HCT116 (cell line): ENCODE measurements around the gene FAM168A. TPM values are rescaled to one million over a fixed set of nuclear protein-coding genes. Genes with fewer than 3 reads are reported as not detected.

ENCODE experiments used
- ATAC-seq: fragments of 200-7000 bp; cut with Tn5 transposase; 2 replicates; pipeline ENCODE4 v1.9.1; 2020; ENCODE audit warnings: mild to moderate bottlenecking, moderate library complexity
- BruUV-seq: library from RNA; stranded (reverse); fragments of 400-500 nt; replicated peaks from 2 replicates; lab custom pipeline; 2021; lab: Mats Ljungman, UMichigan
- CTCF ChIA-PET: fragments of 300-600 bp; sonication (Branson Sonifier 250); formaldehyde crosslinking; loops from one replicate; lab custom pipeline; 2021; ENCODE audit warnings: antibody characterized with exemption; lab: Charles Lee
- POLR2A ChIA-PET: fragments of 300-600, 350-600 bp; sonication (Branson Sonifier 250); formaldehyde crosslinking; loops from one replicate; lab custom pipeline; 2021; ENCODE audit warnings: antibody characterized with exemption; lab: Charles Lee
- RAD21 ChIA-PET, 2 experiments: fragments of 300-600 bp; sonication (Branson Sonifier 250); formaldehyde crosslinking; loops; one replicate each; lab custom pipeline; 2023; ENCODE audit warnings: low total read pairs in 2 of 2; ENCODE audit not compliant: uncharacterized antibody in 2 of 2, unreplicated experiment in 2 of 2, low non-redundant PET in 1 of 2; lab: Charles Lee
- DNase-seq: peaks from one replicate; pipeline ENCODE4 v3.0.0-alpha.2; 2010; ENCODE audit warnings: low read depth, low spot score
- H2AFZ ChIP-seq: fragments of 200-600 bp; shearing (Covaris generic), sonication (generic); 2 replicates; pipeline ENCODE4 v1.6.1; 2017; ENCODE audit warnings: low read depth, mixed run types, mixed read lengths, antibody characterized with exemption, low read length; ENCODE audit not compliant: poor library complexity, severe bottlenecking
- H3K27ac ChIP-seq: 2 replicates; pipeline ENCODE4 v1.5.1; 2012; ENCODE audit warnings: low read depth, low read length
- H3K27me3 ChIP-seq: fragments of 200-600 bp; sonication (generic); 2 replicates; pipeline ENCODE4 v1.6.1; 2016; ENCODE audit warnings: mixed run types, low read length, mixed read lengths; ENCODE audit not compliant: insufficient read depth
- H3K36me3 ChIP-seq, 2 experiments: fragments of 200-500 bp in 1 of 2; fragments of 200-600 bp in 1 of 2; sonication (Bioruptor generic) in 1 of 2; sonication (generic) in 1 of 2; 2 replicates each; pipeline versions ENCODE4 v1.5.1 to v1.6.1; 2014 to 2016; ENCODE audit warnings: low read length in 2 of 2, inconsistent platforms in 1 of 2, mixed read lengths in 1 of 2, mixed run types in 1 of 2; ENCODE audit not compliant: insufficient read depth in 2 of 2, control insufficient read depth in 1 of 2
- H3K4me1 ChIP-seq, 2 experiments: fragments of 200-600 bp in 1 of 2; sonication (generic) in 1 of 2; 2 replicates each; pipeline versions ENCODE4 v1.5.1 to v1.6.1; 2012 to 2017; ENCODE audit warnings: low read length in 2 of 2, inconsistent platforms in 1 of 2, mild to moderate bottlenecking in 1 of 2, mixed read lengths in 1 of 2, mixed run types in 1 of 2, moderate library complexity in 1 of 2; ENCODE audit not compliant: insufficient read depth in 2 of 2, control insufficient read depth in 1 of 2
- H3K4me2 ChIP-seq: fragments of 200-600 bp; sonication (generic); 2 replicates; pipeline ENCODE4 v1.6.1; 2017; ENCODE audit warnings: mixed run types, low read length, mixed read lengths
- H3K4me3 ChIP-seq, 2 experiments: fragments of 200-600 bp in 1 of 2; sonication (generic) in 1 of 2; replicated peaks in 1 of 2; 2 replicates each; pipeline ENCODE4 v1.5.1; 2011 to 2016; ENCODE audit warnings: low read length in 2 of 2, control low read depth in 1 of 2, low read depth in 1 of 2, mild to moderate bottlenecking in 1 of 2, mixed read lengths in 1 of 2, mixed run types in 1 of 2
- H3K79me2 ChIP-seq: fragments of 200-600 bp; sonication (generic); 2 replicates; pipeline ENCODE4 v1.6.1; 2017; ENCODE audit warnings: mild to moderate bottlenecking, mixed run types, low read length, moderate library complexity, mixed read lengths; ENCODE audit not compliant: insufficient read depth
- H3K9ac ChIP-seq: fragments of 200-600 bp; sonication (generic); 2 replicates; pipeline ENCODE4 v1.6.1; 2016; ENCODE audit warnings: low read length, mixed read lengths
- H3K9me2 ChIP-seq: fragments of 200-600 bp; sonication (generic), shearing (Covaris generic); 2 replicates; pipeline ENCODE4 v1.6.1; 2017; ENCODE audit warnings: mixed run types, mild to moderate bottlenecking, moderate library complexity; ENCODE audit not compliant: insufficient read depth
- H3K9me3 ChIP-seq, 2 experiments: fragments of 200-500 bp in 1 of 2; fragments of 200-600 bp in 1 of 2; sonication (Bioruptor generic) in 1 of 2; sonication (generic) in 1 of 2; 2 replicates each; pipeline ENCODE4 v1.6.1; 2014 to 2017; ENCODE audit warnings: low read length in 2 of 2, mixed read lengths in 2 of 2, inconsistent platforms in 1 of 2, low read depth in 1 of 2, mild to moderate bottlenecking in 1 of 2, mixed run types in 1 of 2, moderate library complexity in 1 of 2; ENCODE audit not compliant: control insufficient read depth in 1 of 2, insufficient read depth in 1 of 2
- H4K20me1 ChIP-seq: fragments of 200-600 bp; sonication (generic), shearing (Covaris generic); 2 replicates; pipeline ENCODE4 v1.6.1; 2017; ENCODE audit warnings: mixed run types, mild to moderate bottlenecking, moderate library complexity; ENCODE audit not compliant: insufficient read depth
- CBX3 ChIP-seq: IDR thresholded peaks from 2 replicates; pipeline ENCODE4 v1.6.1; 2012; ENCODE audit warnings: low read depth
- CEBPB ChIP-seq: IDR thresholded peaks from 2 replicates; pipeline ENCODE4 v1.6.1; 2012; ENCODE audit warnings: low read depth
- EGR1 ChIP-seq: IDR thresholded peaks from 2 replicates; pipeline ENCODE4 v1.6.1; 2012; ENCODE audit warnings: low read depth
- ELF1 ChIP-seq: IDR thresholded peaks from 2 replicates; pipeline ENCODE4 v1.6.1; 2012; ENCODE audit warnings: low read depth, borderline replicate concordance
- EZH2 ChIP-seq: fragments of 200-600 bp; sonication (generic); IDR thresholded peaks from 2 replicates; pipeline ENCODE4 v1.6.1; 2017; ENCODE audit warnings: antibody characterized with exemption, mixed run types
- EZH2phosphoT487 ChIP-seq: fragments of 200-600 bp; IDR thresholded peaks from 2 replicates; pipeline ENCODE4 v1.6.1; 2018; ENCODE audit warnings: antibody characterized with exemption, borderline replicate concordance
- FOSL1 ChIP-seq: IDR thresholded peaks from 2 replicates; pipeline ENCODE4 v1.6.1; 2012; ENCODE audit warnings: low read depth
- POLR2AphosphoS5 ChIP-seq: IDR thresholded peaks from 2 replicates; pipeline ENCODE4 v1.6.1; 2011; ENCODE audit warnings: mild to moderate bottlenecking, low read depth, low read length, moderate library complexity
- SIN3A ChIP-seq: IDR thresholded peaks from 2 replicates; pipeline ENCODE4 v1.6.1; 2012; ENCODE audit warnings: low read depth
- SP1 ChIP-seq: IDR thresholded peaks from 2 replicates; pipeline ENCODE4 v1.6.1; 2012; ENCODE audit warnings: low read depth
- TCF7L2 ChIP-seq: IDR thresholded peaks from 2 replicates; pipeline ENCODE4 v1.7.0; 2011; ENCODE audit warnings: borderline replicate concordance, inconsistent platforms; ENCODE audit not compliant: insufficient read depth, insufficient read length; ENCODE audit errors: extremely low read depth
- YY1 ChIP-seq: IDR thresholded peaks from 2 replicates; pipeline ENCODE4 v1.6.1; 2011; ENCODE audit warnings: low read length, low read depth, moderate library complexity, mild to moderate bottlenecking; ENCODE audit not compliant: insufficient replicate concordance; ENCODE audit errors: extremely low read depth
- ZNF274 ChIP-seq: fragments of 200-500 bp; sonication (Bioruptor generic); IDR thresholded peaks from 2 replicates; pipeline ENCODE4 v1.6.1; 2014; ENCODE audit warnings: mild to moderate bottlenecking, low read depth, low read length, inconsistent platforms
- intact Hi-C: fragments of 100-400 bp; cut with micrococcal nuclease; formaldehyde crosslinking; loops from 2 replicates; pipeline ENCODE4 v1.10.0; 2022
- total RNA-seq: library from RNA; stranded (reverse); gene quantifications from one replicate; pipeline ENCODE4 v1.2.1, GENCODE V29; 2021; ENCODE audit not compliant: unreplicated experiment
- TF ChIP-seq, protein P1 (sequence below): IDR thresholded peaks from 2 replicates; pipeline ENCODE4 v1.6.1; 2012

The FAM168A gene
- total RNA-seq, 1 experiment from 2014 or later, result 31.5 TPM

DNA sequence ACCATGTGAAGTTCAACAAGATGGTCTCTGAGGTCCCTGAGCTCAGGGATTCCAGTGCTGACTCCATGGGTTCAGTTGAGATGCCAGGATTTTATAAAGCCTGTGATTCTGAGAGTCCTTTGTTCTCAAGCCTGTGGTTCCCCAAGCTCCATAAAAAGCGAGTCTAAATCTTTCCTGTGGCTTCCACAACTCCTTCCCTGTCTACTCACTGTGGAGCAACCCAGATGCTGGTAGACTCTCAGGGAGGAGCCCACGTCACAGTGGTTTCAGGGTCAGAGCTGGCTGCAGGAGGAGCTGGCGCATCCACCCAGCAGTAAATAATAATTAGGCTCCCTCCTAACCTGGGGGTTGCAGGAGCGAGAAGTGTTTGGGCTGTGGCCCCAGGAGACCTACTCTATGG, 223.8 kb downstream of the FAM168A start:
- no peak for ATAC-seq
- H3K4me3 ChIP-seq, result no peak overlapping the region
- no peak overlapping the region for H3K27ac ChIP-seq
- H3K36me3 ChIP-seq, result peaks cover 0 to 7% of the 10 kb centered on the region in 2 experiments; a peak in 1 of 4 replicates
- peaks cover 6 to 27% of the 10 kb centered on the region in 2 experiments; a peak in 3 of 4 replicates for H3K4me1 ChIP-seq
- ChIA-PET POLR2A (no interaction called here), RAD21 (no interaction called here), CTCF (interaction anchor here (0.8 to 1.5 kb wide), 2 partner anchors 14 to 23 kb away, joined by 4 to 5 read pairs; no protein-coding TSS in a partner anchor)
- no peak overlapping the region for H3K9ac ChIP-seq
- H2AFZ ChIP-seq, result no peak overlapping the region
- H4K20me1 ChIP-seq, result no peaks in the 10 kb centered on the region; the same call in 1 of the 2 replicates
- no peaks in the 10 kb centered on the region for H3K9me3 ChIP-seq
- H3K4me2 ChIP-seq, result no peak overlapping the region
- DNase-seq, result no peak
- H3K9me2 ChIP-seq, result no peaks in the 10 kb centered on the region
- H3K79me2 ChIP-seq, result peaks cover 29% of the 10 kb centered on the region
- BruUV-seq, result no TSS peak
- H3K27me3 ChIP-seq, result no peaks in the 10 kb centered on the region
- TF ChIP-seq FOSL1 (no peak), EZH2phosphoT487 (no peak), ZNF274 (no peak), EZH2 (no peak), CEBPB (no peak), ELF1 (no peak), POLR2AphosphoS5 (no peak), YY1 (no peak), TCF7L2 (no peak), SP1 (no peak), EGR1 (no peak), SIN3A (no peak), CBX3 (no peak)
- TF ChIP-seq, protein P1, sequence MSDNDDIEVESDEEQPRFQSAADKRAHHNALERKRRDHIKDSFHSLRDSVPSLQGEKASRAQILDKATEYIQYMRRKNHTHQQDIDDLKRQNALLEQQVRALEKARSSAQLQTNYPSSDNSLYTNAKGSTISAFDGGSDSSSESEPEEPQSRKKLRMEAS, result no peak
- intact Hi-C loops, result no loop called here
